T-helper 1 cell (primary cell): ENCODE results near the gene LZTFL1.
"Not testable (repeated sequence)": the region's sequence is repeated elsewhere in the genome, so short reads cannot be mapped to it uniquely, and the experiment has no call there.

Experiments
- DNase-seq, 5 donors: peaks; one replicate each; pipeline ENCODE4 v3.0.0-alpha.2; 2012 to 2020

LZTFL1 gene

GRCh38 chr3:45864760-45865519 lies 23.0 kb upstream of the LZTFL1 start:
- peak in 1 of 5 donors; percentile 43 for DNase-seq

GRCh38 chr3:45861043-45861719 lies 19.3 kb upstream of the LZTFL1 start:
- DNase-seq = no peak

GRCh38 chr3:45860481-45860880 lies 18.6 kb upstream of the LZTFL1 start:
- no peak for DNase-seq

- DNase-seq = no peak
Observed at GRCh38 chr3:45858809-45859543, 17.1 kb upstream of the LZTFL1 start.

- not testable (repeated sequence) for DNase-seq
Observed at GRCh38 chr3:45857024-45857423, 15.1 kb upstream of the LZTFL1 start.

- DNase-seq = not testable (repeated sequence)
Observed at GRCh38 chr3:45856323-45856722, 14.4 kb upstream of the LZTFL1 start.

GRCh38 chr3:45852828-45853227 lies 10.9 kb upstream of the LZTFL1 start:
- DNase-seq = no peak

GRCh38 chr3:45848392-45848791 lies 6.5 kb upstream of the LZTFL1 start:
- no peak for DNase-seq

- no peak for DNase-seq
Observed at GRCh38 chr3:45844616-45845015, 2.7 kb upstream of the LZTFL1 start.

- DNase-seq = no peak
Observed at GRCh38 chr3:45842851-45843625, 1.1 kb upstream of the LZTFL1 start.

- peak in 1 of 5 donors; percentile 21 for DNase-seq
Observed at GRCh38 chr3:45841420-45841756, 531 bp downstream of the LZTFL1 start.

GRCh38 chr3:45838466-45838865 lies 3.5 kb downstream of the LZTFL1 start:
- no peak for DNase-seq

- peak in 1 of 5 donors; percentile 11 for DNase-seq
Observed at GRCh38 chr3:45832699-45833098, 9.2 kb downstream of the LZTFL1 start.

GRCh38 chr3:45830121-45830520 lies 11.8 kb downstream of the LZTFL1 start:
- DNase-seq = no peak

GRCh38 chr3:45826908-45827307 lies 15.0 kb downstream of the LZTFL1 start:
- no peak for DNase-seq

GRCh38 chr3:45826321-45826720 lies 15.6 kb downstream of the LZTFL1 start:
- DNase-seq = no peak

- no peak for DNase-seq
Observed at GRCh38 chr3:45821127-45821526, 20.8 kb downstream of the LZTFL1 start.

- DNase-seq = no peak
Observed at GRCh38 chr3:45819543-45819942, 22.4 kb downstream of the LZTFL1 start.

- no peak for DNase-seq
Observed at GRCh38 chr3:45817831-45818522, 23.9 kb downstream of the LZTFL1 start.

- no peak for DNase-seq
Observed at GRCh38 chr3:45816544-45816943, 25.4 kb downstream of the LZTFL1 start.

- no peak for DNase-seq
Observed at GRCh38 chr3:45814322-45814721, 27.6 kb downstream of the LZTFL1 start.
